GM12872 (cell line): Measurements from ENCODE around the gene CDKN1C.

ENCODE experiments used
- CTCF ChIP-seq: IDR thresholded peaks from 3 replicates; pipeline ENCODE4 v1.5.1; 2011; ENCODE audit warnings: low read depth, mild to moderate bottlenecking, low read length, moderate library complexity; ENCODE audit not compliant: insufficient read depth

The CDKN1C gene

GRCh38 chr11:2885678-2886081 lies at the start of gene CDKN1C:
Gene CDKN1C, minus strand, starts transcription at chr11:2885775. Its CDS starts 319 bp downstream, at chr11:2885456.
- no peak for TF ChIP-seq CTCF

GRCh38 chr11:2934611-2935239 lies 49.1 kb upstream of the CDKN1C start:
- TF ChIP-seq CTCF, result no peak

- TF ChIP-seq CTCF, result no peak
Observed at GRCh38 chr11:2934021-2934550, 48.5 kb upstream of the CDKN1C start.

- no peak for TF ChIP-seq CTCF
Observed at GRCh38 chr11:2933375-2934020, 47.9 kb upstream of the CDKN1C start.

GRCh38 chr11:2932850-2933251 lies 47.3 kb upstream of the CDKN1C start:
- TF ChIP-seq CTCF, result no peak

- no peak for TF ChIP-seq CTCF
Observed at GRCh38 chr11:2931771-2932738, 46.5 kb upstream of the CDKN1C start.

- TF ChIP-seq CTCF, result no peak
Observed at GRCh38 chr11:2931420-2931746, 45.8 kb upstream of the CDKN1C start.
